ENCODE measurements around the gene GAS7.
A peak's percentile ranks its signal among the peaks of the same experiment; 100 is the strongest.

Gene GAS7

GRCh38 chr17:10127819-10128425 is 70.5 kb downstream of the GAS7 start:
- H3K4me1 ChIP-seq (ENCODE audit: control extremely low read depth in 1 of 4, control insufficient read depth in 4 of 4, insufficient read depth in 4 of 4, low read length in 3 of 4): peaks cover 8 to 50% (median 24%) of the 10 kb centered on the region in 4 experiments

GRCh38 chr17:10126616-10127501 is 71.5 kb downstream of the GAS7 start:
- H3K27ac ChIP-seq (ENCODE audit: insufficient read depth in 1 of 2, low read depth in 1 of 2, low read length in 2 of 2, poor library complexity in 1 of 2, severe bottlenecking in 2 of 2): no peak overlapping the region
- H3K4me3 ChIP-seq (ENCODE audit: control insufficient read depth in 1 of 7, extremely low read depth in 1 of 7, insufficient read depth in 4 of 7, low read depth in 2 of 7, low read length in 6 of 7): no peak overlapping the region
- peaks cover 8 to 60% (median 34%) of the 10 kb centered on the region in 4 experiments for H3K4me1 ChIP-seq (ENCODE audit: control extremely low read depth in 1 of 4, control insufficient read depth in 4 of 4, insufficient read depth in 4 of 4, low read length in 3 of 4)
- ChIA-PET POLR2A (no interaction called here), CTCF (interaction anchor here (0.7 to 1.1 kb wide), 2 partner anchors 10 to 29 kb away, joined by 3 read pairs; no protein-coding TSS in a partner anchor)
- WGBS (ENCODE audit: insufficient coverage): 73% methylated on average over 15 of the region's 16 CpGs
- H3K27me3 ChIP-seq (replicated peaks in 2 of 5; ENCODE audit: control insufficient read depth in 4 of 5, insufficient read depth in 5 of 5, low read length in 4 of 5): no peaks in the 10 kb centered on the region
- no peaks in the 10 kb centered on the region for H3K36me3 ChIP-seq (ENCODE audit: control insufficient read depth in 4 of 4, insufficient read depth in 4 of 4, low read length in 3 of 4)
- H3K9me3 ChIP-seq (ENCODE audit: control extremely low read depth in 1 of 5, control insufficient read depth in 4 of 5, insufficient read depth in 2 of 5, low read depth in 1 of 5, low read length in 4 of 5): no peaks in the 10 kb centered on the region
- DNase-seq: no peak

More at GRCh38 chr17:10127819-10128425, 70.5 kb downstream of the GAS7 start:
- Histone ChIP-seq H3K27ac (ENCODE audit: insufficient read depth in 1 of 2, low read depth in 1 of 2, low read length in 2 of 2, poor library complexity in 1 of 2, severe bottlenecking in 2 of 2) (no peak overlapping the region), H3K9me3 (ENCODE audit: control extremely low read depth in 1 of 5, control insufficient read depth in 4 of 5, insufficient read depth in 2 of 5, low read depth in 1 of 5, low read length in 4 of 5) (no peaks in the 10 kb centered on the region), H3K36me3 (ENCODE audit: control insufficient read depth in 4 of 4, insufficient read depth in 4 of 4, low read length in 3 of 4) (no peaks in the 10 kb centered on the region), H3K4me3 (ENCODE audit: control insufficient read depth in 1 of 7, extremely low read depth in 1 of 7, insufficient read depth in 4 of 7, low read depth in 2 of 7, low read length in 6 of 7) (peak overlapping the region in 1 of 7 experiments; percentile 21), H3K27me3 (replicated peaks in 2 of 5; ENCODE audit: control insufficient read depth in 4 of 5, insufficient read depth in 5 of 5, low read length in 4 of 5) (no peaks in the 10 kb centered on the region)
- CTCF ChIA-PET: interaction anchor here (1.1 kb wide), 1 partner anchor 9 kb away, joined by 3 read pairs; no protein-coding TSS in a partner anchor
- 63% methylated on average over 14 of the region's 19 CpGs for WGBS (ENCODE audit: insufficient coverage)
- POLR2A ChIA-PET: no interaction called here
- DNase-seq: no peak

GRCh38 chr17:10126276-10126615 is 72.2 kb downstream of the GAS7 start:
- Histone ChIP-seq H3K27me3 (replicated peaks in 2 of 5; ENCODE audit: control insufficient read depth in 4 of 5, insufficient read depth in 5 of 5, low read length in 4 of 5) (no peaks in the 10 kb centered on the region), H3K4me3 (ENCODE audit: control insufficient read depth in 1 of 7, extremely low read depth in 1 of 7, insufficient read depth in 4 of 7, low read depth in 2 of 7, low read length in 6 of 7) (no peak overlapping the region), H3K9me3 (ENCODE audit: control extremely low read depth in 1 of 5, control insufficient read depth in 4 of 5, insufficient read depth in 2 of 5, low read depth in 1 of 5, low read length in 4 of 5) (no peaks in the 10 kb centered on the region), H3K36me3 (ENCODE audit: control insufficient read depth in 4 of 4, insufficient read depth in 4 of 4, low read length in 3 of 4) (no peaks in the 10 kb centered on the region), H3K27ac (ENCODE audit: insufficient read depth in 1 of 2, low read depth in 1 of 2, low read length in 2 of 2, poor library complexity in 1 of 2, severe bottlenecking in 2 of 2) (no peak overlapping the region), H3K4me1 (ENCODE audit: control extremely low read depth in 1 of 4, control insufficient read depth in 4 of 4, insufficient read depth in 4 of 4, low read length in 3 of 4) (peaks cover 8 to 67% (median 39%) of the 10 kb centered on the region in 4 experiments)
- ChIA-PET POLR2A (no interaction called here), CTCF (no interaction called here)
- no peak for DNase-seq
- 91% methylated on average over 15 of the region's 18 CpGs for WGBS (ENCODE audit: insufficient coverage)

GRCh38 chr17:10125531-10126275 is 72.7 kb downstream of the GAS7 start:
- Histone ChIP-seq H3K27ac (ENCODE audit: insufficient read depth in 1 of 2, low read depth in 1 of 2, low read length in 2 of 2, poor library complexity in 1 of 2, severe bottlenecking in 2 of 2) (no peak overlapping the region), H3K9me3 (ENCODE audit: control extremely low read depth in 1 of 5, control insufficient read depth in 4 of 5, insufficient read depth in 2 of 5, low read depth in 1 of 5, low read length in 4 of 5) (no peaks in the 10 kb centered on the region), H3K4me3 (ENCODE audit: control insufficient read depth in 1 of 7, extremely low read depth in 1 of 7, insufficient read depth in 4 of 7, low read depth in 2 of 7, low read length in 6 of 7) (no peak overlapping the region), H3K4me1 (ENCODE audit: control extremely low read depth in 1 of 4, control insufficient read depth in 4 of 4, insufficient read depth in 4 of 4, low read length in 3 of 4) (peaks cover 8 to 67% (median 40%) of the 10 kb centered on the region in 4 experiments), H3K27me3 (replicated peaks in 2 of 5; ENCODE audit: control insufficient read depth in 4 of 5, insufficient read depth in 5 of 5, low read length in 4 of 5) (no peaks in the 10 kb centered on the region), H3K36me3 (ENCODE audit: control insufficient read depth in 4 of 4, insufficient read depth in 4 of 4, low read length in 3 of 4) (no peaks in the 10 kb centered on the region)
- 88% methylated on average over 8 of the region's 11 CpGs for WGBS (ENCODE audit: insufficient coverage)
- DNase-seq: no peak
- ChIA-PET POLR2A (no interaction called here), CTCF (interaction anchor here (1.0 kb wide), 1 partner anchor 22 kb away, joined by 3 read pairs; no protein-coding TSS in a partner anchor)

GRCh38 chr17:10123093-10123492 is 75.3 kb downstream of the GAS7 start:
- Histone ChIP-seq H3K36me3 (ENCODE audit: control insufficient read depth in 4 of 4, insufficient read depth in 4 of 4, low read length in 3 of 4) (no peaks in the 10 kb centered on the region), H3K4me3 (ENCODE audit: control insufficient read depth in 1 of 7, extremely low read depth in 1 of 7, insufficient read depth in 4 of 7, low read depth in 2 of 7, low read length in 6 of 7) (no peak overlapping the region), H3K9me3 (ENCODE audit: control extremely low read depth in 1 of 5, control insufficient read depth in 4 of 5, insufficient read depth in 2 of 5, low read depth in 1 of 5, low read length in 4 of 5) (no peaks in the 10 kb centered on the region), H3K27ac (ENCODE audit: insufficient read depth in 1 of 2, low read depth in 1 of 2, low read length in 2 of 2, poor library complexity in 1 of 2, severe bottlenecking in 2 of 2) (no peak overlapping the region), H3K4me1 (ENCODE audit: control extremely low read depth in 1 of 4, control insufficient read depth in 4 of 4, insufficient read depth in 4 of 4, low read length in 3 of 4) (peaks cover 18 to 82% (median 63%) of the 10 kb centered on the region in 4 experiments), H3K27me3 (replicated peaks in 2 of 5; ENCODE audit: control insufficient read depth in 4 of 5, insufficient read depth in 5 of 5, low read length in 4 of 5) (no peaks in the 10 kb centered on the region)
- DNase-seq: no peak
- 97% methylated on average over 2 of the region's 2 CpGs for WGBS (ENCODE audit: insufficient coverage)
- CTCF ChIA-PET: interaction anchor here (0.6 kb wide), 1 partner anchor 68 kb away, joined by 4 read pairs; no protein-coding TSS in a partner anchor
- POLR2A ChIA-PET: no interaction called here

- peak; percentile 14 to 83 (median 71) for DNase-seq
- H3K36me3 ChIP-seq (ENCODE audit: control insufficient read depth in 4 of 4, insufficient read depth in 4 of 4, low read length in 3 of 4): no peaks in the 10 kb centered on the region
- POLR2A ChIA-PET: no interaction called here
- H3K9me3 ChIP-seq (ENCODE audit: control extremely low read depth in 1 of 5, control insufficient read depth in 4 of 5, insufficient read depth in 2 of 5, low read depth in 1 of 5, low read length in 4 of 5): no peaks in the 10 kb centered on the region
- no peak overlapping the region for H3K27ac ChIP-seq (ENCODE audit: insufficient read depth in 1 of 2, low read depth in 1 of 2, low read length in 2 of 2, poor library complexity in 1 of 2, severe bottlenecking in 2 of 2)
- peaks cover 12 to 82% (median 65%) of the 10 kb centered on the region in 4 experiments for H3K4me1 ChIP-seq (ENCODE audit: control extremely low read depth in 1 of 4, control insufficient read depth in 4 of 4, insufficient read depth in 4 of 4, low read length in 3 of 4)
- 45% methylated on average over 13 of the region's 17 CpGs for WGBS (ENCODE audit: insufficient coverage)
- H3K4me3 ChIP-seq (ENCODE audit: control insufficient read depth in 1 of 7, extremely low read depth in 1 of 7, insufficient read depth in 4 of 7, low read depth in 2 of 7, low read length in 6 of 7): no peak overlapping the region
- H3K27me3 ChIP-seq (replicated peaks in 2 of 5; ENCODE audit: control insufficient read depth in 4 of 5, insufficient read depth in 5 of 5, low read length in 4 of 5): no peaks in the 10 kb centered on the region
- CTCF ChIA-PET: no interaction called here
These were observed 76.3 kb downstream of the GAS7 start for GRCh38 chr17:10121971-10122707.
